Astrocyte (in vitro differentiated cells and primary cell): Measurements from ENCODE around the gene AP3S2. TPM values are rescaled to one million over a fixed set of nuclear protein-coding genes. Genes with fewer than 3 reads are reported as not detected.

Source experiments
- DNase-seq: peaks from one replicate; pipeline ENCODE4 v3.0.0-alpha.2; 2010; ENCODE audit warnings: low read depth
- FAIRE-seq: peaks from 2 replicates; lab custom pipeline; 2011; peaks lifted over from hg19 to GRCh38; lab: Jason Lieb, UNC
- H2AFZ ChIP-seq: 2 replicates; pipeline ENCODE4 v1.6.0; 2012; ENCODE audit warnings: low read depth, low read length, inconsistent platforms
- H3K27ac ChIP-seq: 2 replicates; pipeline ENCODE4 v1.5.1; 2011; ENCODE audit warnings: low read depth, low read length, inconsistent platforms
- H3K27me3 ChIP-seq: 2 replicates; pipeline ENCODE4 v1.6.0; 2011; ENCODE audit warnings: low read length, inconsistent platforms; ENCODE audit not compliant: insufficient read depth
- H3K36me3 ChIP-seq: 2 replicates; pipeline ENCODE4 v1.5.1; 2011; ENCODE audit warnings: low read length, inconsistent platforms; ENCODE audit not compliant: insufficient read depth
- H3K4me1 ChIP-seq: 2 replicates; pipeline ENCODE4 v1.5.1; 2011; ENCODE audit warnings: low read length, inconsistent platforms; ENCODE audit not compliant: insufficient read depth
- H3K4me2 ChIP-seq: 2 replicates; pipeline ENCODE4 v1.6.0; 2012; ENCODE audit warnings: low read length, inconsistent platforms
- H3K4me3 ChIP-seq: 2 replicates; pipeline ENCODE4 v1.5.1; 2011; ENCODE audit warnings: low read depth, mild to moderate bottlenecking, low read length, inconsistent platforms; ENCODE audit not compliant: insufficient read depth
- H3K79me2 ChIP-seq: 2 replicates; pipeline ENCODE4 v1.6.0; 2012; ENCODE audit warnings: mild to moderate bottlenecking, low read length, inconsistent platforms; ENCODE audit not compliant: insufficient read depth
- H3K9ac ChIP-seq: 2 replicates; pipeline ENCODE4 v1.6.0; 2012; ENCODE audit warnings: mild to moderate bottlenecking, low read length, inconsistent platforms
- H3K9me3 ChIP-seq: 2 replicates; pipeline ENCODE4 v1.5.1; 2012; ENCODE audit warnings: low read depth, mild to moderate bottlenecking, low read length, inconsistent platforms; ENCODE audit not compliant: insufficient read depth
- H4K20me1 ChIP-seq: 2 replicates; pipeline ENCODE4 v1.6.0; 2012; ENCODE audit warnings: low read length, inconsistent platforms; ENCODE audit not compliant: insufficient read depth
- H3K27ac Mint-ChIP-seq: one replicate; pipeline ENCODE4 v1.8.0; 2021; ENCODE audit warnings: mild to moderate bottlenecking, mixed read lengths; ENCODE audit not compliant: unreplicated experiment
- H3K27me3 Mint-ChIP-seq: one replicate; pipeline ENCODE4 v1.8.0; 2021; ENCODE audit warnings: low read depth, mixed read lengths; ENCODE audit not compliant: unreplicated experiment
- H3K36me3 Mint-ChIP-seq: one replicate; pipeline ENCODE4 v1.8.0; 2021; ENCODE audit warnings: low read depth, mixed read lengths; ENCODE audit not compliant: unreplicated experiment
- H3K4me1 Mint-ChIP-seq: one replicate; pipeline ENCODE4 v1.8.0; 2021; ENCODE audit warnings: low read depth, mixed read lengths; ENCODE audit not compliant: unreplicated experiment
- H3K4me3 Mint-ChIP-seq: one replicate; pipeline ENCODE4 v1.8.0; 2021; ENCODE audit warnings: mild to moderate bottlenecking, moderate library complexity, mixed read lengths; ENCODE audit not compliant: unreplicated experiment
- H3K9me3 Mint-ChIP-seq: one replicate; pipeline ENCODE4 v1.8.0; 2021; ENCODE audit warnings: mild to moderate bottlenecking, mixed read lengths; ENCODE audit not compliant: unreplicated experiment
- EZH2 ChIP-seq: IDR thresholded peaks from 2 replicates; pipeline ENCODE4 v1.6.1; 2012; ENCODE audit warnings: mild to moderate bottlenecking, low read length, inconsistent platforms; ENCODE audit not compliant: insufficient read depth
- total RNA-seq: library from RNA; stranded (reverse); gene quantifications from 2 replicates; pipeline ENCODE4 v1.2.1, GENCODE V29; 2021
- TF ChIP-seq, protein P1 (sequence below): IDR thresholded peaks from 2 replicates; pipeline ENCODE4 v1.5.1; 2011; ENCODE audit warnings: low read depth, mild to moderate bottlenecking, inconsistent platforms, low read length, moderate library complexity; ENCODE audit not compliant: insufficient read depth

The AP3S2 gene
- total RNA-seq, 1 donor from 2014 or later = 41.2 TPM

DNA sequence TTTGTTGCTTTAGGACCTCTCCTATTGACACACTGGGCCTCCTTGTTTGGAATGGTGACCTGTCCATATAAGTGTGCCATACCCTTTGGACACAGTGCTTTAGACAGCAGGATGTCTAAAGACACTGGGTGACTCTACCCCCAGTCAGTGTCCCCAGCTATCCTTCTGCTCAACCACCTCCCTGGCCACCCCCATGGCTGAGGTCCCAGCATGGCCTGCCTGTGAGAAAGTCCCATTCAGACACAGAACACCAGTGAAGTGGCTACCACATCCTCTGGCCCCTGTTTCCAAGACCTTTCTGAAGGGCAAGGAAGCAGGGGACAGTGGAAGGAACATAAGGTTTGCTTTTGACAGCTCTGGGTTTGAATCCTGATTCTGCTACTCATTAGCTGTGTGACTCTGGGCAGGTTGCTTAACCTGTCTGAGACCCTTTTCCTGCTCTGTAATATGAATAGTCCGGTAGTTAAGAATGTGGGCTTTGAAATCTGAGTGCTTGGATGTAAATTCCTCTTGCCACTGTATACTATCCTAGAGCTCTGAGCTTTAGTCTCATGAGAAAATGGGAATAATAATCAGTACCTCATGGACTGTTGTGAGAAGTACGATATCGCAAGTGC is 6.3 kb upstream of the AP3S2 start:
- Histone ChIP-seq H3K4me3 (no peak overlapping the region), H3K9me3 (no peaks in the 10 kb centered on the region), H3K4me1 (no peaks in the 10 kb centered on the region), H3K27me3 (no peaks in the 10 kb centered on the region), H3K27ac (no peak overlapping the region), H3K9ac (no peak overlapping the region), H3K79me2 (no peaks in the 10 kb centered on the region), H3K36me3 (peaks cover 2% of the 10 kb centered on the region), H3K4me2 (no peak overlapping the region), H4K20me1 (no peaks in the 10 kb centered on the region), H2AFZ (no peak overlapping the region)
- H3K4me3 Mint-ChIP-seq = no peak overlapping the region
- FAIRE-seq (no peak), DNase-seq (no peak)
- peaks cover 7% of the 10 kb centered on the region for H3K36me3 Mint-ChIP-seq
- H3K27ac Mint-ChIP-seq = no peak overlapping the region
- H3K27me3 Mint-ChIP-seq = no peaks in the 10 kb centered on the region
- H3K4me1 Mint-ChIP-seq = no peaks in the 10 kb centered on the region
- H3K9me3 Mint-ChIP-seq = no peaks in the 10 kb centered on the region
- TF ChIP-seq EZH2 = no peak
- TF ChIP-seq, protein P1, sequence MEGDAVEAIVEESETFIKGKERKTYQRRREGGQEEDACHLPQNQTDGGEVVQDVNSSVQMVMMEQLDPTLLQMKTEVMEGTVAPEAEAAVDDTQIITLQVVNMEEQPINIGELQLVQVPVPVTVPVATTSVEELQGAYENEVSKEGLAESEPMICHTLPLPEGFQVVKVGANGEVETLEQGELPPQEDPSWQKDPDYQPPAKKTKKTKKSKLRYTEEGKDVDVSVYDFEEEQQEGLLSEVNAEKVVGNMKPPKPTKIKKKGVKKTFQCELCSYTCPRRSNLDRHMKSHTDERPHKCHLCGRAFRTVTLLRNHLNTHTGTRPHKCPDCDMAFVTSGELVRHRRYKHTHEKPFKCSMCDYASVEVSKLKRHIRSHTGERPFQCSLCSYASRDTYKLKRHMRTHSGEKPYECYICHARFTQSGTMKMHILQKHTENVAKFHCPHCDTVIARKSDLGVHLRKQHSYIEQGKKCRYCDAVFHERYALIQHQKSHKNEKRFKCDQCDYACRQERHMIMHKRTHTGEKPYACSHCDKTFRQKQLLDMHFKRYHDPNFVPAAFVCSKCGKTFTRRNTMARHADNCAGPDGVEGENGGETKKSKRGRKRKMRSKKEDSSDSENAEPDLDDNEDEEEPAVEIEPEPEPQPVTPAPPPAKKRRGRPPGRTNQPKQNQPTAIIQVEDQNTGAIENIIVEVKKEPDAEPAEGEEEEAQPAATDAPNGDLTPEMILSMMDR = no peak

DNA sequence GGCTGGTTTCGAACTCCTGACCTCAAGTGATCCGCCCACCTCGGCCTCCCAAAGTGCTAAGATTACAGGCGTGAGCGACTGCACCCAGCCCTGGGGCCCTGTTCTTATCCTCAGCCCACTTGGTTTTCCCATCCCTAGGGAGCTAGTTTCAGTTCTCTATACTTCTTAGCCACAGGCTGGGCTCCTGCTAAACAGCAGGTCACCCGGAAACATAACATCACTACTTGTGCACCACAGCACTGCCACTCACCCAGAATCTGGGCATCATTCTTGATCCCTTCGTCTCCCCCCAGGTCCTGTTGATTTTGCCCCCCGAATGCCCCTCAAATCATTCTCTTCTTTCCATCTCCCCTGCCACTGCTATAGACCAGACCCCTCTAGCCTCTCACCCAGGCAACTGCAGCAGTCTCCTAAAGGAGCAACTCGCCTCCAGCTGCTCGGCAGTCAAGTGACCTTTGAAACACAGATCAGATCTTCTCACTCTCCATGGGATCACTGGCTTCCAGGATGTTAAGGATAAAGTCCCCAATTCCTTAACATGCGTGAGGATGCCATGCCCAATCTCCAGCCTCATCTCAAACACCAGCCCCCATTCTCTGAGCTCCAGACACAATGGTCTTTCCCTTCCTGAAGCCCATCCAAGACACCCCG is 5.6 kb upstream of the AP3S2 start:
- H3K27ac ChIP-seq = no peak overlapping the region
- no peak overlapping the region for H2AFZ ChIP-seq
- no peak for TF ChIP-seq EZH2
- H3K9ac ChIP-seq = no peak overlapping the region
- H3K9me3 ChIP-seq = no peaks in the 10 kb centered on the region
- peaks cover 2% of the 10 kb centered on the region for H3K36me3 ChIP-seq
- no peaks in the 10 kb centered on the region for H3K4me1 ChIP-seq
- H3K27me3 ChIP-seq = no peaks in the 10 kb centered on the region
- DNase-seq (no peak), FAIRE-seq (no peak)
- Mint-ChIP-seq H3K36me3 (peaks cover 7% of the 10 kb centered on the region), H3K4me1 (no peaks in the 10 kb centered on the region), H3K4me3 (no peak overlapping the region), H3K9me3 (no peaks in the 10 kb centered on the region), H3K27me3 (no peaks in the 10 kb centered on the region), H3K27ac (no peak overlapping the region)
- no peak overlapping the region for H3K4me3 ChIP-seq
- H4K20me1 ChIP-seq = no peaks in the 10 kb centered on the region
- no peaks in the 10 kb centered on the region for H3K79me2 ChIP-seq
- H3K4me2 ChIP-seq = no peak overlapping the region

DNA sequence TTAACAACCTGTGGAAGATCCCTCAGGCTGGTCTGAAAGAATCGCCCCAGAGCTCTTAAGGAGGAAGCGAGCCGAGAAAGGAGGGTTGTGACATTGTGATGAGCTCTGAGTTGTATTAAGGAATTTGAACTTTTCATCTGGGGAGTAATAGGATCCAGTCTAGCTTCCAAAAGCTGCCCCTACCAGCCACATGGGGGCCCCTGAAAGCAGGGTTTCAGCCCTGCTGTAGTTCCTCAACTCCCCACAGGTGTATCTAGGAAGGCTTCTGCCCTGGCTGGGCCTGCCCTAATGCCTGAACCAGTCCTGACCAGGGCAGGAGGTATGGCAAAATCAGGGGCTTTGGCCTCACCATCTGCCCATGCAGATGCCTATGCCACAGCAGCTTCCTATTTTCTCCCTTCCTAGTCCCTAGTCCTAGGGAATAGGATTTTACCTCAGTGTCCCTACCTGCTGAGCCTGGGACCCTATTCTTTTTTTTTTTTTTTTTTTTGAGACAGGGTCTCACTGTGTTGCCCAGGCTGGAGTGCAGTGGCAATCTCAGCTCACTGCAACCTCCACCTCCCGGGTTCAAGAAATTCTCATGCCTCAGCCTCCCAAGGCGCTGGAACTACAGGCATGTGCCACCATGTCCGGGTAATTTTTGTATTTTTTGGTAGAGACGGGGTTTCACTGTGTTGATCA is 5.0 kb upstream of the AP3S2 start:
- no peaks in the 10 kb centered on the region for H3K27me3 Mint-ChIP-seq
- Histone ChIP-seq H4K20me1 (no peaks in the 10 kb centered on the region), H3K27ac (no peak overlapping the region), H3K4me3 (no peak overlapping the region), H3K79me2 (peaks cover under 1% of the 10 kb centered on the region), H3K36me3 (peaks cover 2% of the 10 kb centered on the region), H3K9me3 (no peaks in the 10 kb centered on the region), H3K9ac (no peak overlapping the region), H3K4me2 (no peak overlapping the region), H3K27me3 (no peaks in the 10 kb centered on the region), H2AFZ (no peak overlapping the region), H3K4me1 (no peaks in the 10 kb centered on the region)
- no peaks in the 10 kb centered on the region for H3K4me1 Mint-ChIP-seq
- peaks cover 7% of the 10 kb centered on the region for H3K36me3 Mint-ChIP-seq
- TF ChIP-seq, protein P1 = peak; percentile 60
- no peak for TF ChIP-seq EZH2
- no peak overlapping the region for H3K27ac Mint-ChIP-seq
- FAIRE-seq = no peak
- H3K9me3 Mint-ChIP-seq = no peaks in the 10 kb centered on the region
- H3K4me3 Mint-ChIP-seq = no peak overlapping the region
- DNase-seq = peak; percentile 21
